HEK293 (cell line): Measurements from ENCODE around the gene SAFB.

Experiments used
- CTCF ChIA-PET: fragments of 350-600 bp; formaldehyde crosslinking; extraction: SDS; loops from one replicate; lab custom pipeline; 2021; ENCODE audit warnings: antibody characterized with exemption; lab: Yijun Ruan, JAX
- POLR2A ChIA-PET: fragments of 300-600 bp; formaldehyde crosslinking; extraction: SDS; loops from one replicate; lab custom pipeline; 2020; ENCODE audit warnings: antibody characterized with exemption, inconsistent platforms; lab: Yijun Ruan, JAX
- H3K27ac ChIP-seq: fragments of 200-500 bp; sonication (Bioruptor generic); 2 replicates; pipeline ENCODE4 v1.5.1; 2014; ENCODE audit warnings: low read depth, low read length, control low read depth, inconsistent platforms; ENCODE audit errors: extremely low read depth
- H3K36me3 ChIP-seq, 2 experiments: fragments of 200-500 bp in 1 of 2; sonication (Bioruptor generic) in 1 of 2; 1 replicate in 1 of 2; 2 replicates in 1 of 2; pipeline ENCODE4 v1.5.1; 2014 to 2017; ENCODE audit warnings: inconsistent platforms in 2 of 2, low read length in 2 of 2; ENCODE audit not compliant: control insufficient read depth in 2 of 2, insufficient read depth in 1 of 2
- H3K4me1 ChIP-seq: fragments of 200-500 bp; sonication (Bioruptor generic); 2 replicates; pipeline ENCODE4 v1.5.1; 2014; ENCODE audit warnings: mild to moderate bottlenecking, low read length, inconsistent platforms; ENCODE audit not compliant: control insufficient read depth, insufficient read depth
- H3K4me3 ChIP-seq: 2 replicates; pipeline ENCODE4 v1.5.1; 2011; ENCODE audit warnings: low read depth, mild to moderate bottlenecking, control low read depth, low read length, moderate library complexity
- H3K9me3 ChIP-seq: fragments of 200-500 bp; sonication (Bioruptor generic); 2 replicates; pipeline ENCODE4 v1.5.1; 2014; ENCODE audit warnings: low read depth, low read length, inconsistent platforms; ENCODE audit not compliant: control insufficient read depth, insufficient read depth
- HOXA7 ChIP-seq: sonication (generic); formaldehyde crosslinking; IDR thresholded peaks from 2 replicates; pipeline ENCODE4 v1.8.1; 2022; ENCODE audit warnings: missing genetic modification reagents, borderline replicate concordance
- OVOL3 ChIP-seq: fragments of 450-650 bp; formaldehyde crosslinking; IDR thresholded peaks from 2 replicates; pipeline ENCODE4 v1.5.1; 2016; ENCODE audit warnings: missing biosample characterization, missing genetic modification characterization
- PRDM1 ChIP-seq: fragments of 450-650 bp; formaldehyde crosslinking; IDR thresholded peaks from 2 replicates; pipeline ENCODE4; 2016; ENCODE audit warnings: missing biosample characterization, missing genetic modification characterization
- TSHZ1 ChIP-seq: fragments of 450-650 bp; formaldehyde crosslinking; IDR thresholded peaks from 2 replicates; pipeline ENCODE4 v1.5.1; 2016; ENCODE audit warnings: missing biosample characterization, missing genetic modification characterization, borderline replicate concordance
- ZBTB48 ChIP-seq: fragments of 450-650 bp; formaldehyde crosslinking; IDR thresholded peaks from 2 replicates; pipeline ENCODE4 v1.5.1; 2016; ENCODE audit warnings: missing biosample characterization, missing genetic modification characterization
- ZBTB6 ChIP-seq: fragments of 450-650 bp; formaldehyde crosslinking; IDR thresholded peaks from 2 replicates; pipeline ENCODE4 v1.5.1; 2017; ENCODE audit warnings: missing biosample characterization, missing genetic modification characterization
- ZIC2 ChIP-seq: fragments of 450-650 bp; formaldehyde crosslinking; IDR thresholded peaks from 2 replicates; pipeline ENCODE4 v1.5.1; 2016; ENCODE audit warnings: missing biosample characterization, missing genetic modification characterization
- ZNF114 ChIP-seq: fragments of 450-650 bp; formaldehyde crosslinking; IDR thresholded peaks from 2 replicates; pipeline ENCODE4 v1.5.0; 2017; ENCODE audit warnings: missing biosample characterization, missing genetic modification characterization
- ZNF121 ChIP-seq: fragments of 450-650 bp; formaldehyde crosslinking; IDR thresholded peaks from 2 replicates; pipeline ENCODE4 v1.5.1; 2016; ENCODE audit warnings: missing biosample characterization, missing genetic modification characterization
- ZNF140 ChIP-seq: fragments of 450-650 bp; formaldehyde crosslinking; IDR thresholded peaks from 2 replicates; pipeline ENCODE4 v1.5.1; 2016; ENCODE audit warnings: missing biosample characterization, missing genetic modification characterization
- ZNF19 ChIP-seq: fragments of 450-650 bp; formaldehyde crosslinking; IDR thresholded peaks from 2 replicates; pipeline ENCODE4; 2016; ENCODE audit warnings: missing biosample characterization, missing genetic modification characterization, low read depth
- ZNF223 ChIP-seq: fragments of 450-650 bp; formaldehyde crosslinking; IDR thresholded peaks from 2 replicates; pipeline ENCODE4 v1.5.1; 2016; ENCODE audit warnings: missing biosample characterization, missing genetic modification characterization
- ZNF311 ChIP-seq: fragments of 450-650 bp; formaldehyde crosslinking; IDR thresholded peaks from 2 replicates; pipeline ENCODE4 v1.5.1; 2017; ENCODE audit warnings: missing biosample characterization, missing genetic modification characterization, borderline replicate concordance
- ZNF366 ChIP-seq: fragments of 450-650 bp; formaldehyde crosslinking; conservative IDR thresholded peaks from 2 replicates; pipeline ENCODE4 v1.5.1; 2016; ENCODE audit warnings: missing biosample characterization, missing genetic modification characterization
- ZNF416 ChIP-seq: fragments of 450-650 bp; formaldehyde crosslinking; IDR thresholded peaks from 2 replicates; pipeline ENCODE4 v1.5.1; 2016; ENCODE audit warnings: missing biosample characterization, missing genetic modification characterization
- ZNF514 ChIP-seq: fragments of 450-650 bp; formaldehyde crosslinking; IDR thresholded peaks from 2 replicates; pipeline ENCODE4 v1.5.1; 2016; ENCODE audit warnings: missing biosample characterization, missing genetic modification characterization
- ZNF621 ChIP-seq: fragments of 450-650 bp; formaldehyde crosslinking; IDR thresholded peaks from 2 replicates; pipeline ENCODE4 v1.5.1; 2017; ENCODE audit warnings: missing biosample characterization, missing genetic modification characterization
- ZNF629 ChIP-seq: fragments of 450-650 bp; formaldehyde crosslinking; IDR thresholded peaks from 2 replicates; pipeline ENCODE4 v1.5.1; 2017; ENCODE audit warnings: missing biosample characterization, missing genetic modification characterization
- ZNF654 ChIP-seq: fragments of 450-650 bp; formaldehyde crosslinking; IDR thresholded peaks from 2 replicates; pipeline ENCODE4 v1.5.1; 2016; ENCODE audit warnings: low read depth, missing biosample characterization, missing genetic modification characterization
- ZNF664 ChIP-seq: fragments of 450-650 bp; formaldehyde crosslinking; IDR thresholded peaks from 2 replicates; pipeline ENCODE4 v1.5.1; 2016; ENCODE audit warnings: missing biosample characterization, missing genetic modification characterization
- ZNF692 ChIP-seq: fragments of 450-650 bp; formaldehyde crosslinking; IDR thresholded peaks from 2 replicates; pipeline ENCODE4 v1.5.1; 2016; ENCODE audit warnings: missing biosample characterization, missing genetic modification characterization
- ZNF747 ChIP-seq: fragments of 450-650 bp; formaldehyde crosslinking; IDR thresholded peaks from 2 replicates; pipeline ENCODE4 v1.5.1; 2016; ENCODE audit warnings: missing biosample characterization, missing genetic modification characterization
- ZNF76 ChIP-seq: fragments of 450-650 bp; formaldehyde crosslinking; IDR thresholded peaks from 2 replicates; pipeline ENCODE4; 2016; ENCODE audit warnings: low read depth, missing biosample characterization, missing genetic modification characterization, borderline replicate concordance
- ZNF776 ChIP-seq: fragments of 450-650 bp; formaldehyde crosslinking; IDR thresholded peaks from 2 replicates; pipeline ENCODE4 v1.5.0; 2017; ENCODE audit warnings: missing biosample characterization, missing genetic modification characterization, borderline replicate concordance
- TF ChIP-seq, protein P1 (sequence below): fragments of 450-650 bp; formaldehyde crosslinking; IDR thresholded peaks from 2 replicates; pipeline ENCODE4 v1.5.1; 2016; ENCODE audit warnings: missing biosample characterization, missing genetic modification characterization

Gene SAFB

DNA sequence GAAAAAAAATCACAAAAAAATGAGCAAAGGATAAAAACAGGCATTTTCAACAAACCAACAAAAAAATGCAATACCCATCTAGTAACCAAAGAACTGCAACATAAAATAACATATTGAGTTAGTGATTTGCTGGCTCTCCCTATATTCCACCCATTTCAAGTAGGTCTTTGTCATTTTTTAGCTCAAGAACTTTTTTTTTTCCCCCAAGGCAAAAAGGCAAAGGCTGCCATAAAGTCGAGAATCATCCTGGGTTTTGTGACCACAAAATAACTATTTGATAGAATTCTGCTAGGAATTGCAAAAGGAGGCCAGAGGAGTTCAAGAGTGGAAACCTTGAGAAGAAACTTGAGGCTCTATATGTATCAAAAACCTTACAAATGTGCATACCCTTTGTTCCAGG, 5.8 kb upstream of the SAFB start:
- Histone ChIP-seq H3K36me3 (peaks cover 56 to 93% of the 10 kb centered on the region in 2 experiments), H3K27ac (no peak overlapping the region), H3K4me3 (no peak overlapping the region), H3K9me3 (no peaks in the 10 kb centered on the region), H3K4me1 (peaks cover 6% of the 10 kb centered on the region)
- ChIA-PET CTCF (interaction anchor here (0.5 kb wide), 1 partner anchor 94 kb away, joined by 4 read pairs; no protein-coding TSS in a partner anchor), POLR2A (no interaction called here)
- TF ChIP-seq PRDM1 (tag by site-specific recombination), result no peak
- no peak for TF ChIP-seq ZNF514 (tag by site-specific recombination)
- TF ChIP-seq ZNF311 (tag by site-specific recombination), result no peak
- no peak for TF ChIP-seq ZNF621
- TF ChIP-seq ZNF223 (tag by site-specific recombination), result no peak
- TF ChIP-seq ZIC2 (tag by site-specific recombination), result no peak
- TF ChIP-seq ZNF366 (tag by site-specific recombination), result no peak
- no peak for TF ChIP-seq ZNF19 (tag by site-specific recombination)
- no peak for TF ChIP-seq HOXA7 (CRISPR knock-in tag)

GRCh38 chr19:5618591-5618990, 4.3 kb upstream of the SAFB start:
- ChIA-PET POLR2A (no interaction called here), CTCF (interaction anchor here (0.6 to 1.1 kb wide), 2 partner anchors 84 to 90 kb away, joined by 4 read pairs; no protein-coding TSS in a partner anchor)
- H3K4me3 ChIP-seq, result no peak overlapping the region
- H3K4me1 ChIP-seq, result peaks cover 6% of the 10 kb centered on the region
- H3K9me3 ChIP-seq, result no peaks in the 10 kb centered on the region
- H3K27ac ChIP-seq, result no peak overlapping the region
- no peak for TF ChIP-seq OVOL3 (tag by site-specific recombination)
- no peak for TF ChIP-seq ZNF114 (tag by site-specific recombination)
- no peak for TF ChIP-seq ZBTB6 (tag by site-specific recombination)
- TF ChIP-seq ZNF654 (tag by site-specific recombination), result no peak
- TF ChIP-seq ZBTB48 (tag by site-specific recombination), result no peak
- no peak for TF ChIP-seq ZNF416 (tag by site-specific recombination)
- no peak for TF ChIP-seq TSHZ1
- no peak for TF ChIP-seq ZNF692 (tag by site-specific recombination)
- no peak for TF ChIP-seq ZNF747 (tag by site-specific recombination)
- no peak for TF ChIP-seq ZNF140 (tag by site-specific recombination)
- TF ChIP-seq, protein P1, sequence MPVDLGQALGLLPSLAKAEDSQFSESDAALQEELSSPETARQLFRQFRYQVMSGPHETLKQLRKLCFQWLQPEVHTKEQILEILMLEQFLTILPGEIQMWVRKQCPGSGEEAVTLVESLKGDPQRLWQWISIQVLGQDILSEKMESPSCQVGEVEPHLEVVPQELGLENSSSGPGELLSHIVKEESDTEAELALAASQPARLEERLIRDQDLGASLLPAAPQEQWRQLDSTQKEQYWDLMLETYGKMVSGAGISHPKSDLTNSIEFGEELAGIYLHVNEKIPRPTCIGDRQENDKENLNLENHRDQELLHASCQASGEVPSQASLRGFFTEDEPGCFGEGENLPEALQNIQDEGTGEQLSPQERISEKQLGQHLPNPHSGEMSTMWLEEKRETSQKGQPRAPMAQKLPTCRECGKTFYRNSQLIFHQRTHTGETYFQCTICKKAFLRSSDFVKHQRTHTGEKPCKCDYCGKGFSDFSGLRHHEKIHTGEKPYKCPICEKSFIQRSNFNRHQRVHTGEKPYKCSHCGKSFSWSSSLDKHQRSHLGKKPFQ, result no peak
- no peak for TF ChIP-seq ZNF776 (tag by site-specific recombination)
- no peak for TF ChIP-seq ZNF121 (tag by site-specific recombination)
- no peak for TF ChIP-seq ZIC2 (tag by site-specific recombination)
- TF ChIP-seq ZNF629 (tag by site-specific recombination), result no peak
- no peak for TF ChIP-seq ZNF76
- TF ChIP-seq ZNF664 (tag by site-specific recombination), result no peak
- TF ChIP-seq, all 188 proteins: peak for 0
- peaks cover 42 to 78% of the 10 kb centered on the region in 2 experiments for H3K36me3 ChIP-seq
